Skeletal muscle satellite cell (primary cell): ENCODE measurements around the gene PLXNB3.

Experiments used
- H3K27me3 ChIP-seq: 2 replicates; pipeline ENCODE4 v1.7.0; 2013; ENCODE audit warnings: low read length; ENCODE audit not compliant: control insufficient read depth, insufficient read depth
- H3K36me3 ChIP-seq: 2 replicates; pipeline ENCODE4 v1.7.0; 2013; ENCODE audit warnings: mild to moderate bottlenecking, control low read depth, low read length; ENCODE audit not compliant: insufficient read depth
- H3K4me1 ChIP-seq: 2 replicates; pipeline ENCODE4 v1.7.0; 2013; ENCODE audit warnings: low read length; ENCODE audit not compliant: control insufficient read depth, insufficient read depth
- H3K4me2 ChIP-seq: 2 replicates; pipeline ENCODE4 v1.7.0; 2013; ENCODE audit warnings: mild to moderate bottlenecking, low read length
- H3K4me3 ChIP-seq: 2 replicates; pipeline ENCODE4 v1.7.0; 2013; ENCODE audit warnings: low read length
- H3K9ac ChIP-seq: 2 replicates; pipeline ENCODE4 v1.7.0; 2013; ENCODE audit warnings: mild to moderate bottlenecking, low read depth, low read length, moderate library complexity
- H3K9me3 ChIP-seq: replicated peaks from 2 replicates; pipeline ENCODE4 v1.7.0; 2013; ENCODE audit warnings: mild to moderate bottlenecking, control low read depth, low read length

Gene PLXNB3

DNA sequence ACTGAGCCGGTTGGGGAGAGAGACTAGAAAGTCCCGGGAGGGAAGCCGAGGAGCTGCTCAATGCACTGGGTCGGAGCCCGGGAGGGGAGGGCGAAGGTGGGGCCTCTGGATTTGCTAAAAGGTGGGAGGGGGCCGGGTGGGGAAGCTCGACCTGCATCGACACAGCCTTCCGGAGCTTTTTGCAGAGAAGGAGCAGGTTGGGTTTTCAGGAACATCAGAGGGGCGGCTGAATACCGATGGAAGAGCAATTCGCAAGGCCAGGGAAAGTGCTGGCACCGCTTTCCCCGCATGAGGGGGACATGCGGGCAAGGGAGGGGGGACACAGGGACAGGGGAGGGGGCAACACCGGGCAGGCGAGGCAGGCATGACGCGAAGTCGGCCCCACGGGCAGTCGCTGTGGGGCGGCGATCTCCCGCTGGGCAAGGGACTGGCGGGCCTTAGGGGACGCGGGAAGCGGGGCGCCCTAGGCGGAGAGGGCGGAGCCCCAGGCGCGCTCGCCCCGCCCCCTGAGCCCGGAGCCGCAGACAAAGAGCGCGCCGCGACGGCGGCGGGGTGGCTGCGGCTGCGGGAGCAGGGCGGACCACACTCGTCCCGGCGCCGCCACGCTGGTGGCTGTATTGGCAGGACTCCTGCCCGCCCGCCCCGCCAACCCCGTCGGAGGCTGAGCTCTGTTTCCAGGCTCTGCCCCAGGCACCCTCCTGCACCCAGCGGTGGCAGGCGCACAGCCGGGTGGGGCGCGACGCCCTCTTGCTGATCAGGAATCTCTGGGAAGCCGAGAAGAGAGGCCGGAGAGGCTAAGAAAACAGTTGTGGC, 54.7 kb downstream of the PLXNB3 start:
- H3K4me3 ChIP-seq, result peak overlapping the region; percentile 49
- H3K36me3 ChIP-seq, result no peaks in the 10 kb centered on the region
- H3K9ac ChIP-seq, result no peak overlapping the region
- H3K9me3 ChIP-seq, result no peaks in the 10 kb centered on the region
- H3K27me3 ChIP-seq, result no peaks in the 10 kb centered on the region
- no peaks in the 10 kb centered on the region for H3K4me1 ChIP-seq
- peak overlapping the region; percentile 77 for H3K4me2 ChIP-seq

DNA sequence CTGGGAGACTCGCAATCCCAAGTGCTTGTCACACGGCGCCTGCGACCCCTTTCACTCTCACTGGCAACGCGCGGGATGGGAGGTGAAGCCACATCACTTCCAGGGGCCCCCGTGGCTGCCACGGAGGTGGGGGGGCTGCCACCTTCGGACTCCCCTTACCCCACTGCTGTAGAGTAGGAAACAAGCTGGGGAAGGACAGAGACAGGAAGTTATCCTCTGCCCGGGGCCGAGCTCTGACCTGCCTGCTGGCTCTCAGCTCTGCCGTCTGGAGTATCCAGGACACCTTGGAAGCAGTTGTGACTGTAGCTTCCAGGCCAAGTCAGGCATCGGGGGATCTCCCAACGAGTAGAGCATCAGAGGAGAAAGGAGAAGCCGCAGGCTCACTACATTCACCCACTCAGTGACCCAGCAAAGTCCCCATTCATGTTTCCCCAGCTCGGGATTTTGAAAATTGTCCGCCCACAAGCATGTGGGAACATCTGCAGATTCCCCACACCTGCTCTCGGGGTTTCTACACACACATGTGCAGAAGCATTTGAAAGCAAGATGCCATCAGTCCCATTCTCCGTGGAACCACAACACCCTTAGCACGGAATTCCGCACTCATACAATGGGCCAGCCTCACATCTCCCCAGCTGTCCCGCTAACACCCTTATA, 55.5 kb downstream of the PLXNB3 start:
- H3K9me3 ChIP-seq, result no peaks in the 10 kb centered on the region
- H3K9ac ChIP-seq, result no peak overlapping the region
- peak overlapping the region; percentile 77 for H3K4me2 ChIP-seq
- H3K4me1 ChIP-seq, result no peaks in the 10 kb centered on the region
- H3K36me3 ChIP-seq, result no peaks in the 10 kb centered on the region
- no peaks in the 10 kb centered on the region for H3K27me3 ChIP-seq
- peak overlapping the region; percentile 49 for H3K4me3 ChIP-seq

DNA sequence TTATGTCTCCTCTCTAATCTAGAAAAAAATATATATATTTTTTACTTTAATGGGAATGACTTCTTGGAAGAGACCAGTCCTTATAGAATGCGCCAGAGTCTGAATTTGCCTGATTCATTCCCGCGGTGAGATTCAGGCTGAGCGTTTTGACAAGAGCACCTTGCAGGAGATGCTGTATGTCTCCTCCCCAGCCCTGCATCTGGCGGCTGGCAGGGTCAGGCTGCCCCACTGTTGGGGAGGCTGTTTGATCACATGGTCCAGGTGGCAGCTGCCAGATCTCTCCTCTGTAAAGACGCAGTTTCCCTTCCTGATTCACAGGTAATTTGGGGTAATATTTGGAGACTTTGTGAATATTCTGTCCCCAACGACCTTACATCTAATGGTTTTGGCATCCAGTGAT, 56.6 kb downstream of the PLXNB3 start:
- H3K27me3 ChIP-seq, result peaks cover 5% of the 10 kb centered on the region
- no peak overlapping the region for H3K4me2 ChIP-seq
- H3K36me3 ChIP-seq, result no peaks in the 10 kb centered on the region
- no peak overlapping the region for H3K4me3 ChIP-seq
- H3K9ac ChIP-seq, result no peak overlapping the region
- no peaks in the 10 kb centered on the region for H3K9me3 ChIP-seq
- H3K4me1 ChIP-seq, result no peaks in the 10 kb centered on the region

DNA sequence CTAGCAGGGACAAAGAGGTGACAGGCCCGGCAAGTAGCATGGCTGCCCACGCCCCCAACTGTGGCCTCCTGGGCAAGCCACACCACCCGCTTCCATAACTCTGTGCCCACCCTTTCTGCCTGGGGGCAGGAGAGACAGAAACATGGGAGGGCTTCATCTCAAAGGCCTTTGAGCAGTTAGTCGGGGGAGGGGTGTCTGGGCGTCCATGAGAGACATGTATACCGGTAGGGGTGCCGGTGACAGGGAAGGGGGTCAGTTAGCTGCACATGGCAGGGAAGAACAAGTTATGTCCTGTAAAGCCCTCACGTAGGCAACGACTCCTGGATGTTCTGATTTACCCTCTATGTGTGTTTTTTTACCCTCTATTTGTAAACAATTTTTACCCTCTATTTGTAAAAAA, 57.0 kb downstream of the PLXNB3 start:
- Histone ChIP-seq H3K27me3 (peaks cover 5% of the 10 kb centered on the region), H3K4me3 (no peak overlapping the region), H3K4me2 (no peak overlapping the region), H3K4me1 (no peaks in the 10 kb centered on the region), H3K9me3 (no peaks in the 10 kb centered on the region), H3K9ac (no peak overlapping the region), H3K36me3 (no peaks in the 10 kb centered on the region)

DNA sequence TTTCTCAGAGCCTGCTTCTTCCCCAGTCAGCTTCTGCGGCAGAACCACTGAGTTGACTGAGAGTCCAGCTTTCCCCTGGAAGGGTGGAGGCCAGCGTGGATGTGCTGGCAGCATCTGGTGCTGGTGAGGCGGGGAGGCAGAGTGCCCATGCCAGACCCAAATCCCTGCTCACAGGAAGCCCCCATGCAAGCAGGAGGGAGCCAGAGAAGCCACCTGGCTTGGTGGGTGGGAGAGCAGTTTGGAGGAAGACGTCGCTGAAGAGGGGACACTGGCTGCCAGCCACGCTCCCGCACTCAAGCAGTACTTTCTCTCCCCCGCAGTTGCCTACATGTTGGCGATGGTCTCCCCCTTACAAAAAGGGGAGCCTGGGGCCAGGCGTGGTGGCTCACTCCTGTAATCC, 60.3 kb downstream of the PLXNB3 start:
- Histone ChIP-seq H3K36me3 (no peaks in the 10 kb centered on the region), H3K4me1 (no peaks in the 10 kb centered on the region), H3K9ac (no peak overlapping the region), H3K4me3 (no peak overlapping the region), H3K9me3 (no peaks in the 10 kb centered on the region), H3K27me3 (peaks cover 20% of the 10 kb centered on the region), H3K4me2 (no peak overlapping the region)

DNA sequence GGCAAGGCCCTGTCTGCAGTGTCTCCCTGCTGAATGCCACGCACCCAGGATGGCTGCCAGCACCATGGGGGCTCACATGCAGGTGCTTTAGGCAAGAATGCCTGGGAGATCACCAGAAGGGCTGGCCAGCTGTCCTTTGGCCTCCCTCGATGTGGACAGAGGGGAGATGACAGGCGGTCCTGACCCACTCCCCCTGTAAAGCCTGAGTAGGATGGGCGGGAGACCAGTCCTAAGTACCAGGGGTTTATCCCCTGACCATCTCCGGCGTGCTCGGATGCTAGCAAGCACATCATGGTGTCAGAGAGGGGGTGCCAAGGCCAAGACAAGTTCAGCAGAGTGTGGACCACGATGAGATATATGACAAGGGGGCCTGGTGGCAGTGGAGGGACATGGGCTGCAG, 61.0 kb downstream of the PLXNB3 start:
- Histone ChIP-seq H3K9me3 (no peaks in the 10 kb centered on the region), H3K27me3 (peaks cover 22% of the 10 kb centered on the region), H3K4me2 (no peak overlapping the region), H3K36me3 (no peaks in the 10 kb centered on the region), H3K9ac (no peak overlapping the region), H3K4me3 (no peak overlapping the region), H3K4me1 (no peaks in the 10 kb centered on the region)
